IMR-90 (cell line): ENCODE results near the gene IL18BP. TPM values are rescaled to one million over a fixed set of nuclear protein-coding genes. Genes with fewer than 3 reads are reported as not detected.

Experiments used
- ATAC-seq: fragments of 200-7000 bp; cut with Tn5 transposase; 2 replicates; pipeline ENCODE4 v1.9.1; 2020; ENCODE audit warnings: low read depth, mild to moderate bottlenecking, moderate library complexity
- BruUV-seq: library from RNA; stranded (reverse); fragments of 400-500 nt; replicated peaks from 2 replicates; lab custom pipeline; 2021; lab: Mats Ljungman, UMichigan
- CTCF ChIA-PET: fragments of 300-600 bp; formaldehyde crosslinking; extraction: SDS; loops from one replicate; lab custom pipeline; 2021; ENCODE audit warnings: antibody characterized with exemption; lab: Yijun Ruan, JAX
- POLR2A ChIA-PET: fragments of 300-600 bp; sonication (Branson Sonifier 250); formaldehyde crosslinking; loops from one replicate; lab custom pipeline; 2022; ENCODE audit warnings: antibody characterized with exemption; ENCODE audit not compliant: unreplicated experiment; lab: Charles Lee
- DNase-seq: peaks from one replicate; pipeline ENCODE4 v3.0.0; 2013
- H2AFZ ChIP-seq: replicated peaks from 2 replicates; pipeline ENCODE3; 2013; ENCODE audit warnings: low read length, mild to moderate bottlenecking; ENCODE audit not compliant: poor library complexity
- H2AK5ac ChIP-seq: 2 replicates; pipeline ENCODE4 v1.6.1; 2013; ENCODE audit warnings: low read depth, low read length, inconsistent platforms
- H2AK9ac ChIP-seq: replicated peaks from 2 replicates; pipeline ENCODE3; 2013; ENCODE audit warnings: mild to moderate bottlenecking, low read depth, low read length, moderate library complexity; ENCODE audit not compliant: poor library complexity
- H2BK120ac ChIP-seq: 2 replicates; pipeline ENCODE4 v1.6.1; 2013; ENCODE audit warnings: low read depth, low read length, inconsistent platforms
- H2BK15ac ChIP-seq: 3 replicates; pipeline ENCODE4 v1.6.1; 2013; ENCODE audit warnings: low read depth, low read length, inconsistent platforms
- H2BK20ac ChIP-seq: 2 replicates; pipeline ENCODE4 v1.6.1; 2013; ENCODE audit warnings: low read depth, mild to moderate bottlenecking, inconsistent platforms, low read length, moderate library complexity
- H2BK5ac ChIP-seq: 2 replicates; pipeline ENCODE4 v1.6.1; 2013; ENCODE audit warnings: mild to moderate bottlenecking, low read depth, low read length, inconsistent platforms; ENCODE audit not compliant: poor library complexity, severe bottlenecking
- H3K14ac ChIP-seq: replicated peaks from 2 replicates; pipeline ENCODE4 v1.6.1; 2013; ENCODE audit warnings: low read depth, low read length, inconsistent platforms
- H3K18ac ChIP-seq: 2 replicates; pipeline ENCODE4 v1.6.1; 2013; ENCODE audit warnings: low read depth, low read length, control low read depth
- H3K23ac ChIP-seq: 2 replicates; pipeline ENCODE4 v1.6.1; 2013; ENCODE audit warnings: low read depth, low read length, inconsistent platforms
- H3K27ac ChIP-seq: 2 replicates; pipeline ENCODE4 v1.5.1; 2013; ENCODE audit warnings: mild to moderate bottlenecking, control low read depth, low read length; ENCODE audit not compliant: insufficient read depth
- H3K27me3 ChIP-seq: 2 replicates; pipeline ENCODE4 v1.6.1; 2013; ENCODE audit warnings: low read length; ENCODE audit not compliant: control insufficient read depth, insufficient read depth
- H3K36me3 ChIP-seq: 2 replicates; pipeline ENCODE4 v1.6.1; 2013; ENCODE audit warnings: low read length, mixed read lengths; ENCODE audit not compliant: control insufficient read depth, insufficient read depth
- H3K4ac ChIP-seq: 2 replicates; pipeline ENCODE4 v1.6.1; 2013; ENCODE audit warnings: low read depth, low read length, inconsistent platforms
- H3K4me1 ChIP-seq: 2 replicates; pipeline ENCODE4 v1.6.1; 2013; ENCODE audit warnings: low read length, mixed read lengths; ENCODE audit not compliant: control insufficient read depth, insufficient read depth
- H3K4me2 ChIP-seq: 2 replicates; pipeline ENCODE4 v1.6.1; 2013; ENCODE audit warnings: low read depth, mild to moderate bottlenecking, control low read depth, low read length, moderate library complexity
- H3K4me3 ChIP-seq: 2 replicates; pipeline ENCODE4 v1.5.1; 2013; ENCODE audit warnings: low read depth, mild to moderate bottlenecking, control low read depth, low read length, moderate library complexity; ENCODE audit not compliant: insufficient read depth
- H3K56ac ChIP-seq: 2 replicates; pipeline ENCODE4 v1.6.1; 2013; ENCODE audit warnings: low read length, inconsistent platforms; ENCODE audit not compliant: insufficient read depth; ENCODE audit errors: extremely low read depth
- H3K79me1 ChIP-seq, 2 experiments: 2 replicates each; pipeline ENCODE4 v1.6.1; 2013; ENCODE audit warnings: low read length in 2 of 2, inconsistent platforms in 1 of 2, low read depth in 1 of 2
- H3K9ac ChIP-seq: 2 replicates; pipeline ENCODE4 v1.6.1; 2013; ENCODE audit warnings: low read depth, low read length, control low read depth
- H3K9me1 ChIP-seq: 2 replicates; pipeline ENCODE4 v1.6.1; 2013; ENCODE audit warnings: low read length, inconsistent platforms; ENCODE audit not compliant: insufficient read depth
- H3K9me3 ChIP-seq: 2 replicates; pipeline ENCODE4 v1.6.1; 2013; ENCODE audit warnings: low read length; ENCODE audit not compliant: control insufficient read depth, insufficient read depth
- H4K20me1 ChIP-seq: 2 replicates; pipeline ENCODE4 v1.6.1; 2013; ENCODE audit warnings: low read length, inconsistent platforms; ENCODE audit not compliant: insufficient read depth
- H4K5ac ChIP-seq: 2 replicates; pipeline ENCODE4 v1.6.1; 2013; ENCODE audit warnings: mild to moderate bottlenecking, low read depth, low read length, control low read depth
- H4K8ac ChIP-seq, 2 experiments: 2 replicates each; pipeline ENCODE4 v1.6.1; 2013; ENCODE audit warnings: low read depth in 2 of 2, low read length in 2 of 2, control low read depth in 1 of 2, inconsistent platforms in 1 of 2
- H4K91ac ChIP-seq: 2 replicates; pipeline ENCODE4 v1.6.1; 2013; ENCODE audit warnings: low read depth, low read length, inconsistent platforms; ENCODE audit not compliant: insufficient read depth
- BHLHE40 ChIP-seq: fragments of 150-350 bp; IDR thresholded peaks from 2 replicates; pipeline ENCODE4 v1.6.1; 2016; ENCODE audit warnings: mild to moderate bottlenecking, low read depth, low read length
- CEBPB ChIP-seq: IDR thresholded peaks from 2 replicates; pipeline ENCODE4 v1.6.1; 2012; ENCODE audit warnings: low read depth, low read length, improper control_type of control experiment
- CHD1 ChIP-seq: IDR thresholded peaks from 2 replicates; pipeline ENCODE4 v1.6.1; 2012; ENCODE audit warnings: low read depth, low read length, improper control_type of control experiment
- CTCF ChIP-seq: conservative IDR thresholded peaks from 2 replicates; pipeline ENCODE4 v1.5.1; 2012; ENCODE audit warnings: mild to moderate bottlenecking, low read depth, low read length, improper control_type of control experiment
- FOS ChIP-seq: fragments of 150-350 bp; IDR thresholded peaks from 2 replicates; pipeline ENCODE4 v1.6.1; 2016; ENCODE audit warnings: low read depth, low read length
- MAFK ChIP-seq: IDR thresholded peaks from 2 replicates; pipeline ENCODE4 v1.6.1; 2012; ENCODE audit warnings: low read depth, low read length, improper control_type of control experiment
- MAZ ChIP-seq: IDR thresholded peaks from 2 replicates; pipeline ENCODE4 v1.6.1; 2012; ENCODE audit warnings: low read depth, mild to moderate bottlenecking, low read length, improper control_type of control experiment, moderate library complexity, borderline replicate concordance
- MXI1 ChIP-seq: IDR thresholded peaks from 2 replicates; pipeline ENCODE4 v1.6.1; 2012; ENCODE audit warnings: low read depth, mild to moderate bottlenecking, low read length, moderate library complexity, borderline replicate concordance
- NFE2L2 ChIP-seq: fragments of 150-350 bp; IDR thresholded peaks from 2 replicates; pipeline ENCODE4 v1.6.1; 2016; ENCODE audit warnings: low read depth, mild to moderate bottlenecking, low read length
- POLR2A ChIP-seq: IDR thresholded peaks from 2 replicates; pipeline ENCODE4 v1.6.1; 2012; ENCODE audit warnings: mild to moderate bottlenecking, low read depth, low read length
- RAD21 ChIP-seq: IDR thresholded peaks from 2 replicates; pipeline ENCODE4 v1.6.1; 2012; ENCODE audit warnings: low read length, improper control_type of control experiment
- RCOR1 ChIP-seq: IDR thresholded peaks from 2 replicates; pipeline ENCODE4 v1.6.1; 2012; ENCODE audit warnings: mild to moderate bottlenecking, low read length, improper control_type of control experiment; ENCODE audit not compliant: insufficient replicate concordance
- RFX5 ChIP-seq: IDR thresholded peaks from 2 replicates; pipeline ENCODE4 v1.8.0; 2012; ENCODE audit warnings: low read depth, mild to moderate bottlenecking, low read length, moderate library complexity
- SMC3 ChIP-seq: fragments of 150-350 bp; IDR thresholded peaks from 2 replicates; pipeline ENCODE4 v1.6.1; 2016; ENCODE audit warnings: low read depth, mild to moderate bottlenecking, antibody characterized with exemption, low read length, moderate library complexity
- WGBS, 2 experiments: methylation state at CpG; one replicate each; pipeline versions ENCODE4 v1.1.5 to v1.1.7; 2013; ENCODE audit warnings: missing lambda C conversion rate in 2 of 2; ENCODE audit not compliant: insufficient read length in 1 of 2; ENCODE audit errors: extremely low coverage in 2 of 2; 5-methylcytosine and 5-hydroxymethylcytosine counted together
- dilution Hi-C: fragments of 300-500 bp; cut with HindIII; formaldehyde crosslinking; loops from one replicate; pipeline ENCODE4 v1.14.3; 2018; ENCODE audit warnings: low sequenced_read_pairs; ENCODE audit not compliant: unreplicated experiment
- in situ Hi-C: fragments of 300-500 bp; cut with MboI; formaldehyde crosslinking; loops from 3 replicates; pipeline ENCODE4 v1.14.3; 2019; ENCODE audit warnings: low sequenced_read_pairs, inconsistent platforms, mixed read lengths
- intact Hi-C: fragments of 100-400 bp; cut with micrococcal nuclease; formaldehyde crosslinking; loops from 2 replicates; pipeline ENCODE4 v1.10.0; 2022
- polyA plus RNA-seq, 3 experiments: library from polyadenylated mRNA; depleted of rRNA; stranded (reverse); fragments of >200 nt; gene quantifications; 2 replicates each; pipeline ENCODE4 v1.2.3, GENCODE V29; 2012; ENCODE audit warnings: low replicate concordance in 1 of 3
- total RNA-seq: library from RNA; depleted of rRNA; stranded (reverse); fragments of >200 nt; gene quantifications from 2 replicates; pipeline ENCODE4 v1.2.3, GENCODE V29; 2012
- TF ChIP-seq, protein P1 (sequence below): fragments of 150-350 bp; IDR thresholded peaks from 2 replicates; pipeline ENCODE4 v1.6.1; 2016; ENCODE audit warnings: low read depth, mild to moderate bottlenecking, low read length, moderate library complexity, borderline replicate concordance
- TF ChIP-seq, protein P2 (sequence below): fragments of 150-350 bp; IDR thresholded peaks from 2 replicates; pipeline ENCODE4 v1.6.1; 2017; ENCODE audit warnings: mild to moderate bottlenecking, antibody characterized with exemption, low read length, low read depth

IL18BP gene
- total and polyA plus RNA-seq, 2 of the 4 experiments (the other 2 are of a cell fraction) = 0.90 to 3.2 TPM

DNA sequence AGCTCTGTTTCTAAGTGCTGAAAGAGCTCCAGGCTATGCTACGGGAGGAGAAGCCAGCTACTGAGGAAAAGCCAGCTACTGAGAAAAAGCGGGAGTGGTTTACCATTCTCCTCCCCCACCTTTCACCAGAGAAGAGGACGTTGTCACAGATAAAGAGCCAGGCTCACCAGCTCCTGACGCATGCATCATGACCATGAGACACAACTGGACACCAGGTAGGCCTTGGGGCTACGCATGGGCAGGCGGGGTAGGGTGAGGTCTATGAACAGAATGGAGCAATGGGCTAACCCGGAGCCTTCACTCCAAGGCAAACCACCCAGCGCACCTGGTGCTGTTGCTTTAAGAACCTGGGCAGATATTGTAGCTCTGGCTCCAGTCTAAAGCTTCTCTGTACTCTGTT lies 1.1 kb downstream of the IL18BP start:
- Histone ChIP-seq H3K23ac (no peak overlapping the region), H2BK15ac (no peak overlapping the region), H3K56ac (no peak overlapping the region), H2AK9ac (peak overlapping the region; percentile 77), H2AK5ac (peak overlapping the region; percentile 75), H3K4me2 (peak overlapping the region; percentile 55), H3K18ac (no peak overlapping the region), H4K8ac (peak overlapping the region in 1 of 2 experiments; percentile 61; a peak in 2 of 4 replicates), H4K5ac (no peak overlapping the region), H3K27ac (peak overlapping the region; percentile 26; the same call in 1 of the 2 replicates), H3K4me1 (peaks cover 6% of the 10 kb centered on the region), H3K9me1 (peaks cover 11% of the 10 kb centered on the region), H3K14ac (peak overlapping the region; percentile 70; the same call in 1 of the 2 replicates), H4K91ac (no peak overlapping the region), H3K9me3 (no peaks in the 10 kb centered on the region), H2BK5ac (no peak overlapping the region), H3K27me3 (no peaks in the 10 kb centered on the region), H3K4me3 (no peak overlapping the region), H3K4ac (no peak overlapping the region), H2BK20ac (no peak overlapping the region), H3K36me3 (peaks cover 45% of the 10 kb centered on the region), H2AFZ (no peak overlapping the region), H3K79me1 (peaks cover 0 to 19% of the 10 kb centered on the region in 2 experiments; a peak in 1 of 4 replicates), H4K20me1 (peaks cover 29% of the 10 kb centered on the region), H2BK120ac (peak overlapping the region; percentile 55; the same call in 1 of the 2 replicates), H3K9ac (no peak overlapping the region; the same call in 1 of the 2 replicates)
- dilution Hi-C loops (no loop called here), in situ Hi-C loops (no loop called here), intact Hi-C loops (no loop called here)
- WGBS, 2 experiments = no CpG with 5 or more reads among the region's 8 CpGs
- ATAC-seq (peak; percentile 10), DNase-seq (no peak)
- ChIA-PET POLR2A (no interaction called here), CTCF (interaction anchor here (0.7 to 1.1 kb wide), 3 partner anchors 12 to 26 kb away, joined by 3 to 5 read pairs (median 4); no protein-coding TSS in a partner anchor)
- BruUV-seq = no TSS peak
- TF ChIP-seq SMC3 (no peak), RAD21 (no peak), MXI1 (no peak), MAZ (no peak), BHLHE40 (no peak), MAFK (no peak), CTCF (no peak), CEBPB (no peak), NFE2L2 (no peak), CHD1 (no peak), POLR2A (no peak), RCOR1 (no peak), RFX5 (no peak), FOS (no peak)
- TF ChIP-seq, protein P1, sequence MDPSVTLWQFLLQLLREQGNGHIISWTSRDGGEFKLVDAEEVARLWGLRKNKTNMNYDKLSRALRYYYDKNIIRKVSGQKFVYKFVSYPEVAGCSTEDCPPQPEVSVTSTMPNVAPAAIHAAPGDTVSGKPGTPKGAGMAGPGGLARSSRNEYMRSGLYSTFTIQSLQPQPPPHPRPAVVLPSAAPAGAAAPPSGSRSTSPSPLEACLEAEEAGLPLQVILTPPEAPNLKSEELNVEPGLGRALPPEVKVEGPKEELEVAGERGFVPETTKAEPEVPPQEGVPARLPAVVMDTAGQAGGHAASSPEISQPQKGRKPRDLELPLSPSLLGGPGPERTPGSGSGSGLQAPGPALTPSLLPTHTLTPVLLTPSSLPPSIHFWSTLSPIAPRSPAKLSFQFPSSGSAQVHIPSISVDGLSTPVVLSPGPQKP = no peak
- TF ChIP-seq, protein P2, sequence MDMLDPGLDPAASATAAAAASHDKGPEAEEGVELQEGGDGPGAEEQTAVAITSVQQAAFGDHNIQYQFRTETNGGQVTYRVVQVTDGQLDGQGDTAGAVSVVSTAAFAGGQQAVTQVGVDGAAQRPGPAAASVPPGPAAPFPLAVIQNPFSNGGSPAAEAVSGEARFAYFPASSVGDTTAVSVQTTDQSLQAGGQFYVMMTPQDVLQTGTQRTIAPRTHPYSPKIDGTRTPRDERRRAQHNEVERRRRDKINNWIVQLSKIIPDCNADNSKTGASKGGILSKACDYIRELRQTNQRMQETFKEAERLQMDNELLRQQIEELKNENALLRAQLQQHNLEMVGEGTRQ = no peak
